Esophagus muscularis mucosa (tissue), 4 donors: ENCODE data around the gene PDE4DIP.
"Not testable (repeated sequence)": the region's sequence is repeated elsewhere in the genome, so short reads cannot be mapped to it uniquely, and the experiment has no call there.

Experiments used
- CTCF ChIP-seq, 3 experiments: fragments of 200-600 bp in 2 of 3; fragments of 450-650 bp in 1 of 3; sonication (generic) in 2 of 3; IDR thresholded peaks; one replicate each; pipeline ENCODE4 v1.5.1; 2017 to 2019; ENCODE audit warnings: antibody characterized with exemption in 3 of 3, mild to moderate bottlenecking in 2 of 3, moderate library complexity in 1 of 3
- EP300 ChIP-seq: sonication (generic); formaldehyde crosslinking; IDR thresholded peaks from one replicate; pipeline ENCODE4 v1.6.1; 2017; ENCODE audit warnings: antibody characterized with exemption
- POLR2A ChIP-seq: fragments of 450-650 bp; IDR thresholded peaks from one replicate; pipeline ENCODE4 v1.6.1; 2017; ENCODE audit warnings: antibody characterized with exemption, moderate library complexity, mild to moderate bottlenecking, low read depth

GRCh38 chr1:148992364-148992763 is 148.1 kb downstream of the PDE4DIP start:
- TF ChIP-seq CTCF (IDR thresholded peaks at IDR 0.05); POLR2A; EP300: not testable (repeated sequence)
